Vagina (tissue), 2 donors: ENCODE data around the gene TRAPPC5. TPM values are rescaled to one million over a fixed set of nuclear protein-coding genes. Genes with fewer than 3 reads are reported as not detected.

Source experiments
- DNase-seq, 2 donors: peaks; one replicate each; pipeline ENCODE4 v3.0.0-alpha.2; 2017; ENCODE audit errors: extremely low spot score in 2 of 2
- H3K27ac ChIP-seq: fragments of 200-600 bp; sonication (generic); one replicate; pipeline ENCODE4 v1.5.1; 2019
- H3K27me3 ChIP-seq: fragments of 200-600 bp; sonication (generic); one replicate; pipeline ENCODE4 v1.5.1; 2019
- H3K36me3 ChIP-seq, 2 donors: fragments of 200-600 bp; sonication (generic); one replicate each; pipeline ENCODE4 v1.5.1; 2017 to 2019
- H3K4me1 ChIP-seq: fragments of 200-600 bp; sonication (generic); one replicate; pipeline ENCODE4 v1.5.1; 2019
- H3K4me3 ChIP-seq, 2 donors: fragments of 200-600 bp; sonication (generic); 1 replicate in 1 of 2; 2 replicates in 1 of 2; pipeline ENCODE4 v1.5.1; 2016 to 2019
- H3K9me3 ChIP-seq: fragments of 200-600 bp; sonication (generic); one replicate; pipeline ENCODE4 v1.5.1; 2019
- POLR2A ChIP-seq, 2 donors: fragments of 450-650 bp; IDR thresholded peaks; one replicate each; pipeline ENCODE4 v1.6.1; 2017; ENCODE audit warnings: antibody characterized with exemption in 2 of 2, mild to moderate bottlenecking in 2 of 2, moderate library complexity in 2 of 2
- POLR2AphosphoS5 ChIP-seq, 2 donors: sonication (generic); formaldehyde crosslinking; IDR thresholded peaks; one replicate each; pipeline ENCODE4 v1.9.0; 2017; ENCODE audit warnings: antibody characterized with exemption in 2 of 2, mild to moderate bottlenecking in 2 of 2, low read depth in 1 of 2; ENCODE audit not compliant: insufficient read depth in 1 of 2
- intact Hi-C: fragments of 100-400 bp; cut with DNase I; formaldehyde crosslinking; loops from one replicate; pipeline ENCODE4 v1.15.1; 2023
- total RNA-seq: library from RNA; depleted of rRNA; stranded (reverse); fragments of >200 nt; gene quantifications from one replicate; pipeline ENCODE4 v1.2.3, GENCODE V29; 2016
- TF ChIP-seq, protein P1 (sequence below), 3 experiments: fragments of 450-650 bp in 2 of 3; fragments of 200-600 bp in 1 of 3; sonication (generic) in 1 of 3; IDR thresholded peaks; one replicate each; pipeline ENCODE4 v1.5.1; 2017 to 2019; ENCODE audit warnings: antibody characterized with exemption in 3 of 3, mild to moderate bottlenecking in 2 of 3, moderate library complexity in 2 of 3

Gene TRAPPC5
- total RNA-seq, 1 donor from 2014 or later: 87.2 TPM

DNA sequence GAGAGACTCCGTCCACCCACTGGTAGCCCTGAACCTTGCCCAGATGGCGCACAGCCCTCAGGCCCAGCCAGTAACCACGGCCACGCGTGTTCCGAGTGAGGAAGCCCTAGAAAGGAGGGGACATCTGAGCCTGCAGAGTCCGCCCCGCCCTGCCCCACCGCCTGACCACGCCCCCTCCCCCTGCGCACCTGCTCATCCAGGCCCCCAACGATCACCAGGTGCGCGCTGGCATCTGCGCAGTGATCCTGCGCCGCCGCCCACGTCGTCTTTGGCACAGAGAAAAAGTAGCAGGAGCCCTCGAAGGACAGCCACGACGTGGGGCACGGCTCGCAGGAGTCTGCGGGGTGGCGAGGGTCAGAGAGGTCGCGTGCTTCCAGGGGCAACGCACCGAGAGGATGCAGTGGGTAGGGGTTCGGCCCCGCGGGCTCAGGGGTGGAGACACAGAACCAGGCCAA lies 49.2 kb downstream of the TRAPPC5 start:
- Histone ChIP-seq H3K27me3 (peaks cover 7% of the 10 kb centered on the region), H3K4me1 (no peaks in the 10 kb centered on the region), H3K36me3 (no peaks in the 10 kb centered on the region), H3K9me3 (no peaks in the 10 kb centered on the region), H3K4me3 (no peak overlapping the region), H3K27ac (no peak overlapping the region)
- DNase-seq: no peak
- TF ChIP-seq POLR2A (IDR thresholded peaks at IDR 0.05): no peak
- no peak for TF ChIP-seq POLR2AphosphoS5 (IDR thresholded peaks at IDR 0.05; ENCODE audit: insufficient read depth in 1 of 2, low read depth in 1 of 2)
- TF ChIP-seq, protein P1, sequence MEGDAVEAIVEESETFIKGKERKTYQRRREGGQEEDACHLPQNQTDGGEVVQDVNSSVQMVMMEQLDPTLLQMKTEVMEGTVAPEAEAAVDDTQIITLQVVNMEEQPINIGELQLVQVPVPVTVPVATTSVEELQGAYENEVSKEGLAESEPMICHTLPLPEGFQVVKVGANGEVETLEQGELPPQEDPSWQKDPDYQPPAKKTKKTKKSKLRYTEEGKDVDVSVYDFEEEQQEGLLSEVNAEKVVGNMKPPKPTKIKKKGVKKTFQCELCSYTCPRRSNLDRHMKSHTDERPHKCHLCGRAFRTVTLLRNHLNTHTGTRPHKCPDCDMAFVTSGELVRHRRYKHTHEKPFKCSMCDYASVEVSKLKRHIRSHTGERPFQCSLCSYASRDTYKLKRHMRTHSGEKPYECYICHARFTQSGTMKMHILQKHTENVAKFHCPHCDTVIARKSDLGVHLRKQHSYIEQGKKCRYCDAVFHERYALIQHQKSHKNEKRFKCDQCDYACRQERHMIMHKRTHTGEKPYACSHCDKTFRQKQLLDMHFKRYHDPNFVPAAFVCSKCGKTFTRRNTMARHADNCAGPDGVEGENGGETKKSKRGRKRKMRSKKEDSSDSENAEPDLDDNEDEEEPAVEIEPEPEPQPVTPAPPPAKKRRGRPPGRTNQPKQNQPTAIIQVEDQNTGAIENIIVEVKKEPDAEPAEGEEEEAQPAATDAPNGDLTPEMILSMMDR (IDR thresholded peaks at IDR 0.05): no peak
- intact Hi-C loops: no loop called here

DNA sequence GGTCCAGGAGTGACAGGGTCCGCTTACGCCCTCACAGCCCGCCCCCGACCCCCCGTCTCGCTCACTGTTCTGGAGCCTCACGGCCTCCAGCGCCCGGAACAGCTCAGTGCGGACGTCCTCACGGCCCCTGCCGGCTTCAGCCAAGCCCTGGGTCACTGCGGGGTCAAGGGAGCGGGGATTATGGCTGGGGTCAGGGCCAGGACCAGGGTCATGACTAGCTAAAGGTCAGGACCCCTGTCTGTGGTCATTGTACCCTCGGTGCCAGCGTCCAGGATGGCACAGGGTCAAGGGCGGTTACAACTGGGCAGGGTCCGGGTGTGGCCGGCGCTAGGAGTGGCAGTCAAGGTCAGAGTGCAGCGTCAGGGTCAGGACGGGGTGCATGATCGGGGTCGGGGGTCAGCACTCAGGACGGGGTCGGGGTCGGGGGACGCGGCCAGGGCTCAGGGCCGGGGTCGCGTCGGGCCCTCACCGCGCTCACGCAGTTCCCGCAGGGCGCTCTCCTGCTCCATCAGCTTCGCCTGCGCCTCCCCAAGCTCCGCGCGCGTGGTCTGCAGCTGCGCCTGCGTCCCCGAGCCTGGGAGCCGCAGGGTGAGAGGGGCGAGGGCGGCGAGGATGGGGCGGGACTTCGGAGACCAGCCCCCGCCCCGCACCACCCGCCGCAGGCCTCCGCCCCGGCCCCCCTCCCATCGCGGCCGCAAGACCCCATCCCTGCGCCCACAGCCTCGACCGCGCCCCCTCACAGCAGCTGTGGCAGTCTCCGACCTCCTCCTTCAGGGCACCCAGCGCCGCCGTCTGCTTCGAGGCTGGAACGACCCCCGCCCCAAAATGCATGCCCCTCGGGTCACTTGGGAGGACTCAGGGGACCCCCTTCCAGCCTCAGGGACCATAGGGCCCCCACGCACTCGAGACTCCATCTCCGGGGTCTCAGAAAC lies 49.9 kb downstream of the TRAPPC5 start:
- no peaks in the 10 kb centered on the region for H3K9me3 ChIP-seq
- no peak overlapping the region for H3K27ac ChIP-seq
- H3K36me3 ChIP-seq: no peaks in the 10 kb centered on the region
- no peak overlapping the region for H3K4me3 ChIP-seq
- peaks cover 7% of the 10 kb centered on the region for H3K27me3 ChIP-seq
- TF ChIP-seq POLR2A (IDR thresholded peaks at IDR 0.05) (no peak), POLR2AphosphoS5 (IDR thresholded peaks at IDR 0.05; ENCODE audit: insufficient read depth in 1 of 2, low read depth in 1 of 2) (no peak)
- TF ChIP-seq, protein P1 (IDR thresholded peaks at IDR 0.05): no peak
- intact Hi-C loops: no loop called here
- H3K4me1 ChIP-seq: no peaks in the 10 kb centered on the region
- DNase-seq: no peak

DNA sequence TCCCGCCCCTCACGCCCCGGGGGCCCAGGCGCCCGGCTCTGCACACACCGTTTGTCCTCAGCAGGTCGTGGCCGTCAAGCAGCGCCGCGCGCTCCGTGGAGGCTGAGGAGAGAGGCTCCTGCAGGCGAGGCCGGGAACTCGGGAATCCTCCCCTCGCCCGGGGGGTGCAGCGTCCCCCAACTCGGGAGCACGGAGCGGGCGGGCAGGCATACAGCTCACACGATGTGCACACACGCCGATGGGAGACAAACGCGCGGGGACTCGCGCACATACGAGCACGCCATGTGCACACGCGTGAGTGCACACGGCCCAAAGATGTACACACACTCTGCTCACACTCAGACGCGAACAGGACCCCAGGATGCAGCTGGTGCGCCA lies 50.6 kb downstream of the TRAPPC5 start:
- intact Hi-C loops: no loop called here
- H3K9me3 ChIP-seq: no peaks in the 10 kb centered on the region
- no peaks in the 10 kb centered on the region for H3K4me1 ChIP-seq
- DNase-seq: no peak
- no peak overlapping the region for H3K27ac ChIP-seq
- TF ChIP-seq, protein P1 (IDR thresholded peaks at IDR 0.05): no peak
- no peak for TF ChIP-seq POLR2AphosphoS5 (IDR thresholded peaks at IDR 0.05; ENCODE audit: insufficient read depth in 1 of 2, low read depth in 1 of 2)
- no peak for TF ChIP-seq POLR2A (IDR thresholded peaks at IDR 0.05)
- no peak overlapping the region for H3K4me3 ChIP-seq
- peaks cover 7% of the 10 kb centered on the region for H3K27me3 ChIP-seq
- H3K36me3 ChIP-seq: no peaks in the 10 kb centered on the region

DNA sequence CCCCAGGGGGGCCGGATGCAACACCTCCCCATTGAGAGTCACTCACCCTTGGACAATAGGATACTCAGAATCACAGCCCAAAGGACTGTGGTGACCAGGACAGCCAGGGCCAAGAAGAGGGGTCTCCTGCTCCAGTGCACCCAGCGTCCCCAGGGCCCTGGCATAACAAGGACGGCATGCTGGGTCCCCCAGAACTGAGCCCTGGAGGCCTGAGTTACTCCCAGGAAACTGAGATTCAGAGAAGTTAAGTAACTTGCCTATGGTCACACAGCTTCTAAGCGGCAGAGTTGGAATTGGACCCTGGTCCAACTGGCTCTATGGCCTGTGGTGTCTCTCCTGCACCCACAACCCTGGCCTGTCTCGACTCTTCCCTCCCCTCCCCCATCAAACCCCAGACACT lies 51.0 kb downstream of the TRAPPC5 start:
- H3K27ac ChIP-seq: no peak overlapping the region
- no peak overlapping the region for H3K4me3 ChIP-seq
- DNase-seq: no peak
- no peaks in the 10 kb centered on the region for H3K4me1 ChIP-seq
- H3K9me3 ChIP-seq: no peaks in the 10 kb centered on the region
- H3K36me3 ChIP-seq: no peaks in the 10 kb centered on the region
- intact Hi-C loops: no loop called here
- no peak for TF ChIP-seq POLR2A (IDR thresholded peaks at IDR 0.05)
- TF ChIP-seq POLR2AphosphoS5 (IDR thresholded peaks at IDR 0.05; ENCODE audit: insufficient read depth in 1 of 2, low read depth in 1 of 2): no peak
- TF ChIP-seq, protein P1 (IDR thresholded peaks at IDR 0.05): no peak
- H3K27me3 ChIP-seq: peaks cover 7% of the 10 kb centered on the region

DNA sequence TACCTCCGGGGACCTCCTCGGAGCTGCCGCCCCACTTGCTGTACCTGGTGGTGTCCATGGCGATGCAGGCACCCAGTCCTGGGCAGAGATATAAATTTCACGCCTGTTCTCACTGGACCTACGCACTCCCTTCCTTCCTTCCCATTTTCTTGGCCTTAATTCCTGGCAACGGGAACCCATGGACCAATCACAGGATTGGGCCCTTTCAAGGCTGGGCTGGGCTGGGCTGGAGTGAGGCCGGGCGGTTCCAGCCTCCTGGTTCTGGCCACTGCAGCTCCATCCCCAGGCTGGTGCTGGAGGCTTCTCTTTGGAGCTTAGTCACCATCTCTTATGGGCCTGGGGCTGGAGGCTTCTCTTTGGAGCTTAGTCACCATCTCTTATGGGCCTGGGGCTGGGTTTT lies 51.4 kb downstream of the TRAPPC5 start, which contains the start of gene CLEC4G:
CLEC4G (minus strand) TSS at position 66 of the 400 bp plus-strand sequence; CDS start at position 58, 8 bp downstream.
- DNase-seq: no peak
- Histone ChIP-seq H3K4me3 (no peak within 1 kb of the TSS), H3K36me3 (no peaks in the 10 kb centered on the region), H3K9me3 (no peaks in the 10 kb centered on the region), H3K27me3 (peaks cover 7% of the 10 kb centered on the region), H3K27ac (no peak within 1 kb of the TSS), H3K4me1 (no peaks in the 10 kb centered on the region)
- TF ChIP-seq POLR2A (IDR thresholded peaks at IDR 0.05) (no peak), POLR2AphosphoS5 (IDR thresholded peaks at IDR 0.05; ENCODE audit: insufficient read depth in 1 of 2, low read depth in 1 of 2) (no peak)
- TF ChIP-seq, protein P1 (IDR thresholded peaks at IDR 0.05): no peak
- intact Hi-C loops: no loop called here
